NCI-H510A (cell line): ENCODE data around the gene KCTD1.

ENCODE experiments used
- DNase-seq: peaks from one replicate; lab custom pipeline; 2025; lab: John Stamatoyannopoulos, UW

Gene KCTD1

GRCh38 chr18:26425148-26425531 lies 123.2 kb downstream of the KCTD1 start:
- DNase-seq = no peak

- no peak for DNase-seq
Observed at GRCh38 chr18:26424428-26425147, 123.8 kb downstream of the KCTD1 start.

- DNase-seq = no peak
Observed at GRCh38 chr18:26422472-26423162, 125.7 kb downstream of the KCTD1 start.

DNA sequence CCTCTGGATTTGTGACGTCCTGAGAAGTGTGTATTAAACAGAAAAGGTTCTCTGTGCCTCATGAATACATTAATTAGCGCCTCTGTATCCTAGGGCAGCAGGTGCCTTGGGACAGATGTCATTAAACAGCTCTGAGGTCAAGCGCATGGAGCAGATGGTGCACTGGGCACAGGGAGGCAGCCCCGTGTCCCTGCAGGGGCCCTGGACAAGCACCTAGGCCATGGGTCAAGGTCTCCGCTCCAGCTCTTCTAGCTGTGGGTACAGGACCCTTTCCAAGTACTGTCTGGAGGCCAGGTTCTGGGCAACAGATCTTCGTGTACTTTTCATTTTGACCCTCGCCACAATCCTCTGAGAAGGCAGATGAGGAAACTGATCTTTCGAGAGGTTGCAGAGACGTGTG lies 126.4 kb downstream of the KCTD1 start:
- DNase-seq = no peak

GRCh38 chr18:26421503-26421902 lies 126.8 kb downstream of the KCTD1 start:
- no peak for DNase-seq

- DNase-seq = no peak
Observed at GRCh38 chr18:26419746-26420145, 128.6 kb downstream of the KCTD1 start.

- no peak for DNase-seq
Observed at GRCh38 chr18:26418225-26418624, 130.1 kb downstream of the KCTD1 start.

- DNase-seq = no peak
Observed at GRCh38 chr18:26417190-26417589, 131.2 kb downstream of the KCTD1 start.

GRCh38 chr18:26416652-26417150 lies 131.7 kb downstream of the KCTD1 start:
- no peak for DNase-seq

- no peak for DNase-seq
Observed at GRCh38 chr18:26415631-26416030, 132.7 kb downstream of the KCTD1 start.

GRCh38 chr18:26414901-26415440 lies 133.4 kb downstream of the KCTD1 start:
- DNase-seq = no peak

DNA sequence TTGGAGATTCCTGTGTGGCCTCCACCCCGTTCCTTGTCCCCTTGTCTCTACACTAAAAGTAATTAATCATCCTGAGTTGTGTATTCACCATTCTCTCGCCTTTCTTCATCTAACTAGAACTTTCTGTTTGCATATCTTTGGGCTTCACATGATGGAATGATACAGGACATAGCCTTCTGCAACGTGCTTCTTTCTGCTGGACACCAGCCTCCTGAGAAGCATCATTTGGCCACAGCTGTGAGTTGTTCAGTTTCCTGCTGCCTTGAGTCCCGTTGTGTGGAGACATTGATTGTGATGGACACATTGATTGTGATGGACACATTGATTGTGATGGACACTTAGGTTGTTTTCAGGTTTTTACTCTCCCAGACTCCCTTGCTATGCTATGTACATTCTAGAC lies 139.3 kb downstream of the KCTD1 start:
- no peak for DNase-seq

GRCh38 chr18:26407736-26408601 lies 140.4 kb downstream of the KCTD1 start:
- no peak for DNase-seq

GRCh38 chr18:26406854-26407517 lies 141.4 kb downstream of the KCTD1 start:
- no peak for DNase-seq

- no peak for DNase-seq
Observed at GRCh38 chr18:26406324-26406723, 142.0 kb downstream of the KCTD1 start.

- DNase-seq = no peak
Observed at GRCh38 chr18:26405190-26405801, 143.1 kb downstream of the KCTD1 start.
